AG04450 (cell line): ENCODE measurements around the gene MPP1. TPM values are rescaled to one million over a fixed set of nuclear protein-coding genes. Genes with fewer than 3 reads are reported as not detected.

Source experiments
- CTCF ChIA-PET: fragments of 300-600, 350-600 bp; formaldehyde crosslinking; extraction: SDS; loops from one replicate; lab custom pipeline; 2022; ENCODE audit warnings: antibody characterized with exemption, inconsistent platforms; lab: Charles Lee
- POLR2A ChIA-PET: fragments of 350-600 bp; formaldehyde crosslinking; extraction: SDS; loops from one replicate; lab custom pipeline; 2021; ENCODE audit warnings: antibody characterized with exemption, inconsistent platforms; lab: Yijun Ruan, JAX
- DNase-seq: peaks from one replicate; pipeline ENCODE4 v3.0.0-alpha.2; 2011; ENCODE audit warnings: low read depth, low spot score
- H3K27ac ChIP-seq: one replicate; pipeline ENCODE4 v1.5.1; 2012; ENCODE audit warnings: low read depth, low read length, control low read depth
- H3K27me3 ChIP-seq: one replicate; pipeline ENCODE4 v1.6.0; 2012; ENCODE audit warnings: low read length; ENCODE audit not compliant: control insufficient read depth, insufficient read depth
- H3K4me3 ChIP-seq: 2 replicates; pipeline ENCODE4 v1.5.1; 2011; ENCODE audit warnings: mild to moderate bottlenecking, low read depth, low read length, control low read depth
- H3K9me3 ChIP-seq: 2 replicates; pipeline ENCODE4 v1.5.1; 2012; ENCODE audit warnings: low read length; ENCODE audit not compliant: control insufficient read depth, insufficient read depth
- CTCF ChIP-seq: IDR thresholded peaks from 2 replicates; pipeline ENCODE4 v1.5.1; 2011; ENCODE audit warnings: low read depth, low read length, control low read depth, inconsistent platforms
- polyA plus RNA-seq: library from polyadenylated mRNA; depleted of rRNA; stranded (reverse); fragments of >200 nt; gene quantifications from 2 replicates; pipeline ENCODE4 v1.2.3, GENCODE V29; 2011

Gene MPP1
- polyA plus RNA-seq, 1 experiment, result 30.3 TPM

- no peak for TF ChIP-seq CTCF
- no peaks in the 10 kb centered on the region for H3K27me3 ChIP-seq
- CTCF ChIA-PET, result interaction anchor here (0.6 to 2.1 kb wide), 2 partner anchors 57 to 484 kb away, joined by 3 to 5 read pairs; no protein-coding TSS in a partner anchor
- peak overlapping the region; percentile 47 for H3K27ac ChIP-seq
- POLR2A ChIA-PET, result interaction anchor here (1.0 to 1.4 kb wide), 2 partner anchors 27 to 41 kb away, joined by 3 to 7 read pairs; no protein-coding TSS in a partner anchor
- H3K4me3 ChIP-seq, result peak overlapping the region; percentile 56
- no peaks in the 10 kb centered on the region for H3K9me3 ChIP-seq
- no peak for DNase-seq
These were observed 409 bp upstream of the MPP1 start for GRCh38 chrX:154805696-154806091.

- no peaks in the 10 kb centered on the region for H3K9me3 ChIP-seq
- ChIA-PET POLR2A (interaction anchor here (1.4 kb wide), 1 partner anchor 26 kb away, joined by 7 read pairs; no protein-coding TSS in a partner anchor), CTCF (interaction anchor here (2.1 kb wide), 1 partner anchor 56 kb away, joined by 5 read pairs; no protein-coding TSS in a partner anchor)
- no peak overlapping the region for H3K27ac ChIP-seq
- no peak for DNase-seq
- no peak for TF ChIP-seq CTCF
- H3K27me3 ChIP-seq, result no peaks in the 10 kb centered on the region
- H3K4me3 ChIP-seq, result peak overlapping the region; percentile 74
These were observed 876 bp downstream of the MPP1 start for GRCh38 chrX:154804261-154804956.

- Histone ChIP-seq H3K9me3 (no peaks in the 10 kb centered on the region), H3K27ac (no peak overlapping the region), H3K4me3 (no peak overlapping the region), H3K27me3 (no peaks in the 10 kb centered on the region)
- POLR2A ChIA-PET, result no interaction called here
- DNase-seq, result no peak
- CTCF ChIA-PET, result no interaction called here
- no peak for TF ChIP-seq CTCF
These were observed 2.3 kb downstream of the MPP1 start for GRCh38 chrX:154802947-154803346.

- peak overlapping the region; percentile 85 for H3K27ac ChIP-seq
- no peak overlapping the region for H3K4me3 ChIP-seq
- ChIA-PET POLR2A (no interaction called here), CTCF (no interaction called here)
- H3K27me3 ChIP-seq, result no peaks in the 10 kb centered on the region
- no peaks in the 10 kb centered on the region for H3K9me3 ChIP-seq
- no peak for DNase-seq
- no peak for TF ChIP-seq CTCF
These were observed 4.6 kb downstream of the MPP1 start for GRCh38 chrX:154800478-154801210.
